ENCODE data around the gene PRKG1.
"Not testable (repeated sequence)": the region's sequence is repeated elsewhere in the genome, so short reads cannot be mapped to it uniquely, and the experiment has no call there.

PRKG1 gene

DNA sequence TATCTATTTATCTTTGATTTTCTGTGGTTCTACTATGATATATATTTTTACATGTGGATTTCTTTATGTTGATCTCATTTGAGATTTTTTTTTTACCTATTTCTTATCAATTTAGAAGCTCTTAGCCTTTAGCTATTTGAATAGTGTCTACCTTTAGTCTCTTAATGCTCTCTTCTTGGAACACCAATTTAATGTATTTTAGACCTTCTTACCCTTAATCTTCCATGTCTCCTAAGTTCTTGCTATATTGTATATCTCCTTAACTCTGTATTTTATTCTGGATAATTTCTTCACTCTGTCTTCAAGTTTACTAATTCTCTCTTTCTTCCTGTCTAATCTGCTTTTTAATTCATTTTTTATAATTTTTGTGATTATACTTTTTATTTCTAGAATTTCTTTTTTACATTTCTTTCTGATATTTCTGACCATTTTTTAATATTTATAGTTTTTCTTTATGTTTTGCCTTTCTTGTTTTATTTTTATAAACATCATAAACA is 597.8 kb downstream of the PRKG1 start:
- no peak for DNase-seq

DNA sequence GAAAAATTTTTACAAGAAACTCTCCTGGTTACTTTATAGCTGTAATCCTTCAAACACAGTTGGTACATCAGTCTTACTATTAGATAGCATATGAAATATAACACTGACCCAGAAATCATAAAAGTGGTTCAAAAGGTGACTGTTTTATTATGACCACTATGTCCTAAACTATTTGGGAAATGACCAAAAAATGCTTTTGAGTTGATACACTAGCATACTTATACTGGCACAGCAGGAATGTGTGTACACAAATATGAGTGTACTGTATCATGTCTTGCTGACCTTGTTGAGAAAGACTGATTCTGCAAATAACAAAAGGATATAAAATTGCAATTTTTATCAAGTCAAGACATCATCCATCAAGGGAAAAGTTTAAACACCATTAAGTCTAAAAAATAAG is 600.8 kb downstream of the PRKG1 start:
- DNase-seq = no peak

DNA sequence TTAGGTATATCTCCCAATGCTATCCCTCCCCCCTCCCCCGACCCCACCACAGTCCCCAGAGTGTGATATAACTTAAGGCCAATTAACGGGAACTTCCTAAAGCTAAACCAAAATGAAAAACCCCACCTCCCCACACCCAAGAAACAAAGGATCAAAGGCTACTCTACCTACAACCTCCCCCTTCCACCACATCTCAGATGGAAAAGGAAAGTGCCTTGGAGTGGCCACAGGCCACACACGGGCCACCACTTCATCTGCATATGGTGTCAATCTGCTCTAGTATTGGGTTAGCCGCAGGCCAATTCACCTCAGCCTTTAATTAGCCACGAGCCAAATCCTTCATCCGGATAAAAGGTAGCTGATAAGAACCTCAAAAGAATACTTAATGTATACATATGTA is 605.6 kb downstream of the PRKG1 start:
- DNase-seq = no peak

DNA sequence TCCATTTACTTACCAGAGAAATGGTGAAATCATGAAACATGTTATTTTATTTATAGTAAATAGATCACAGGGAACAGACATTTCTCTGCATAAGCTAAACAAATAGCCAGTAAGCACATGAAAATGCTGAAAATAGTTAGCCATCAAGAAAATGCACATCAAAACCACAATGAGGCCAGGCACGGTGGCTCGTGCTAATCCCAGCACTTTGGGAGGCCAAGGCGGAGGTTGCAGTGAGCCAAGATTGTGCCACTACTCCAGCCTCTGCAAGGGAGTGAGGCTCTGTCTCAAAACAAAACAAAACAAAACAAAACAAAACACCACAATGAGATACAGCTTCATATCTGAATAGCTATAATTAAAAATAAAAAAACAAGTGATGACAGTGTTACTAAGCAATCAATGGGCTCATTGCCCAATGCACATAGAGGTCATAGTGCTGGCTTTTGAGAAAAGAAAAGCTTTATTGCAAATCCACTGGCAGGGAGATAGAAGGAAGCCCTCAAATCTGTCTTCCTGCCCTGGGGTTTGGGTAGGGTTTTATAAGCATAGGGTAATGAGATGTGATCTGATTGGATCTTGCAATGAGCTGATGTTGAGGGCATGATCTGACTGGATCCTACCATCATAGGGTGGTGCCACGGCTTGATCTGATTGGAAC is 608.9 kb downstream of the PRKG1 start:
- no peak for DNase-seq

DNA sequence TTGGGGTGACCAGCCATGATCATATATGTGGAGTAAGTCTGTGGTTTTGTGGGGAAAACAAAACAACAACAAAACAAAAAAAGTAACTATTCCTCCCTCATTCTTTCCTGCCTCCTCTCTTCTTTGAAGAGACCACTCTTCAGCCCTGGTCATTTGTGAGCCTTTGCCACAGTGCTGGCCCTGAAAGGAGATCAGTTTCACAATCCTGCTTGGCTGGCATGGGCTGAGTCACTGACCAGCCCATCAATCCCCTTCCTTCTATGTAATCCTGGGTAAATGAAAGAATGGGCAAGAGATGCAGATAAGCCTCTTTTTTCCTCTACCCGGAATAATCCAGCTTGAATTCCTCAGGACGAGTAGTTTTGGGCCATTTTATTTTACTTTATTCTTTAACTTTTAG is 611.5 kb downstream of the PRKG1 start:
- no peak for DNase-seq

DNA sequence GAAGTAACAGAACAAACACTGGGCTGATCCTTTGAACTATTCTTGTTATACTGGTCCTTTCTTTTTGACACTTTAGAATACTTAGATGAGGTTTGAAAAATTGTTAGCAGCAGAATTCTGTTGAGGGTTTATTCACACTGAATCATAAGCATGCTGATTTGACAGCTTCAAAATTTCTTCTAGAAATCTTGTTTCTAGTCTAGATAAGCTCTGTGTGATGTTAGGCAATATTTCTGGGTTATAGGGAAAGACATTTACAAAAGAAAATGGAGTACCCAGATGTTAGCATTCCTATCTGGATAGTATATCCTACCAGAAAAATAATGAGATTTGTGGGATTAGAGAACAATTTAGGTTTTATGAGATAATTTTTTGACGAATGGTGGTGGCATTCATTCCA is 613.0 kb downstream of the PRKG1 start:
- no peak for DNase-seq

DNA sequence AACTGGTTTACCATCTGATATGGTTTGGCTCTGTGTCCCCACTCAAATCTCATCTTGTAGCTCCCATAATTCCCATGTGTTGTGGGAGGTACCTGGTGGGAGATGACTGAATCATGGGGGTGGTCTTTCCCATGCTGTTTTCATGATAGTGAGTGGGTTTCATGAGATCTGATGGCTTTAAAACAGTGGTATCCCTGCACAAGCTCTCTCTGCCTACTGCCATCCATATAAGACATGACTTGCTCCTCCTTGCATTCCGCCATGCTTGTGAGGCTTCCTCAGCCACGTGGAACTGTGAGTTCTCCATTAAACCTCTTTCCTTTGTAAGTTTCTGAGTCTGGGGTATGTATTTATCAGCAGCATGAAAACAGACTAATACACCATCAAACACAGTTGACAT is 614.5 kb downstream of the PRKG1 start:
- DNase-seq = not testable (repeated sequence)

DNA sequence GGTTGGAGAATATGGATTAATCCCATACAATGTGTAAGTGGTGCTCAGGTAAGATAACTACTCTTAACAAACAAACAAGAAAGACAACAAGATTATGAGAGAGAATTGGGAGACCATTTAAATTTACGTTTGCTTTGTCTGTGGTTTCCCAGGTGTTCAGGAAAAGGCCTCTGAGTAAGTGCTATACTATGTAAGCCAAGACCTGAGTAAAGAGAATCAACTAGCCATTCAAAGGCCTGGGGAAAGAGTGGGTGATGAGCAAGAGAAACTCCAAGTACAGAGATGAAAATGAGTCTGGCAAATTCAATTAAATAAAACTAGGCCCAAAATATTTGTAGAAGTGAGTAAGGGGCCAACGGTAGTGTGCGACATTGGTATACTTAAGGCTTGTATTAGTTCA is 615.2 kb downstream of the PRKG1 start:
- DNase-seq = no peak

DNA sequence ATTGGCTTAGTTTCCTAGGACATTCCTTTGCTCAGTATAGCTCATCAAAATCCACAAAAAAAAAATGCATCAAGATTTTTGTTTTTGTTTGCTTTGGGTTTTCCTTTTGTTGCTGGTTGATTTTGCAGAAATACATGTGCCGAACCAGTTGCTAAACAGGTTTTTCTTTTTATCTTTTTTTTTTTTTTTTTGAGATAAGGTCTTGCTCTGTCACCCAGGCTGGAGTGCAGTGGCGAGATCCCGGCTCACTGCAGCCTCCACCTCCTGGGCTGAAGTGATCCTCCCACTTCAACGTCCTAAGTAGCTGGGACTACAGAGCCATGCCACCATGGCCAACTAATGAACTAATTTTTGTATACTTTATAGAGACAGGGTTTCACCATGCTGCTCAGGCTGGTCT is 616.8 kb downstream of the PRKG1 start:
- no peak for DNase-seq

DNA sequence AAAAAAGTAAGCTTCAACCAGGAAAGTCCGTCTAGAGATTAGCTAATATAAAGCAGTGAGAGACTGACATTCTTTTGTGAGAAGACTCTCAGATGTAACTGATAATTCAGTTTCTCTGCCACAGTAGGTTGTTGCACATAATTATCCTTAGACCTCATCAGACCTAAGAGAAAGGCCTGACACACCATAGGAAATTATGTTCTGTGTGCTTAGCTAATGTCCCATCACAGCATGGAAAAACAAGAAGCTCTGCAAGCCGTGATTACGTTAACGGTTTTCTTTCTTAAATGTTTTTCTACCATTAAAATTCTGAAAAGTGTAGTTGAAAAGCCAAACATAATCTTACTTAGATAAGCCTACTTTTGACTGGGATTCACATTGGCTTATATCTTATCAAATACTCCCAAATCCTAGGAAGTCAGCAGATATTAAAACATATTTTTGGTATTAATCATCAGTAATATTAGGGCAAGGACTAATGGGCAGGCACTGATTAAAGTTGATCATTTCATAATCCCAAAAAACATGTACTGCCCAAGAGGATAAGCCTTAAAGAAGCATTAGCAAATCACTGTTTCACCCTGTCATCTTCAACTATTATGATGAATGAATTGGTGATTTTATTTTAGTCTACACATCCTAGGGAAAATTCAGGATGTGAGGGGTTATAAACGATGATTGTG is 619.9 kb downstream of the PRKG1 start:
- no peak for DNase-seq

DNA sequence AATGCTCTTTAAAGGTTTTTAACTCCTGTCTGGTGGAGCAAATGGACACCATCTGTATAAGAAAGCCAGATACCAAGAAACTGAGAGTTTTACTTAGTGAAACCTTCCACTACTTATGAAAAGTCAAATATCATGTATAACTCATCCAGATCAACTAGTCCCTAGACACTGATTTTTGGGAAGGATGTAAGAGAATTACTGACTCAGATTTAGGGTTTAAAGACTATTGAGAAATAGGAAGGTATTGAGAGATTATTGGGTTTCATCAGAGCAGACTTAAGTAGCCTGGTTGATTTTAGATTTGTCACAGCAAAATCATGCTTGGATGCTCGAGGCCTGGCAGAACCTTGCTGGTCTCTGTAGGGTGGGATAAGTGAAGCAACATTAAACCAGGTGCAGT is 622.0 kb downstream of the PRKG1 start:
- DNase-seq = no peak

DNA sequence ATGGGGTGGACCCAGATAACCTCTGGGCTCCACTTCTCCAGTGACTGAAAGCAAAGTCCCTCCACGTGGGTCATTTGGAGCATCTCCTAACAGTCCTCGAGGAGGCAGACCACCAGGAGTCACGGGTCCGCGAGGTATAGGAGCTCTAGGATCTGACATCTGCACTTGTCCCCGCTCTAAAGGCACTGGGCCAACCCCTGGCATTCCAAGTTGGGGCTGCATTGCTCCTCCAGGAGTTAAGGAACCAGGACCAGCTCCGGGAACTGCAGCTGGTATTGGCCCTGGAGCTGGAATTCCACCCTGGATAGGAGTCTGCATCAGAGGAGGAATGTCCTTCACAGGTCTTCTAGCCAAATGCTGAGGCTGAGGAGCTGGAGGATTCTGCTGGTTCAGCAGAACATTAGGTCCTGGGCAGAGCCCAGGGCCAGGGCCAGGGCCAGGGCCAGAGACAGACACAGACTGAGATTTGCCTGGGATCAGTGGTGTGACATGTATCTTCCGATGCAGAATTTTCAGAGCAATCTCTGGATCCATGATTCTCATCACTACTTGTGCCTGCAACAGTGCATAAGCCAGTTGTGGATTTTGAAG is 624.3 kb downstream of the PRKG1 start:
- no peak for DNase-seq

DNA sequence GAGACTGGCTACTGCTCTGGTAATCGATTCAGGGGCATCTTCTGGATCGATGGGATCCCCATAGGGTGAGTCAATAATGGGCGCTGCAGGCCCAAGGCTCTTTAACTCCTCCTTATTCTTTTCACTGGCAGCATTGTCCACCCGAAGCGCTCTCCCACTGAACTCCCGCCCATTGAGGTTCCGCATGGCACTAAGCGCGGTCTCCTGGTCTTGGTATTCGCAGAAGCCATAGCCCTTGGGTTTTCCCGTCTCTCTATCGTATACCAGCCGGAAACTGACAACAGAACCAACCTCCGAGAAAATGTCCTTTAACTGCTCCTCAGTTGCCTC is 624.8 kb downstream of the PRKG1 start:
- DNase-seq = no peak

DNA sequence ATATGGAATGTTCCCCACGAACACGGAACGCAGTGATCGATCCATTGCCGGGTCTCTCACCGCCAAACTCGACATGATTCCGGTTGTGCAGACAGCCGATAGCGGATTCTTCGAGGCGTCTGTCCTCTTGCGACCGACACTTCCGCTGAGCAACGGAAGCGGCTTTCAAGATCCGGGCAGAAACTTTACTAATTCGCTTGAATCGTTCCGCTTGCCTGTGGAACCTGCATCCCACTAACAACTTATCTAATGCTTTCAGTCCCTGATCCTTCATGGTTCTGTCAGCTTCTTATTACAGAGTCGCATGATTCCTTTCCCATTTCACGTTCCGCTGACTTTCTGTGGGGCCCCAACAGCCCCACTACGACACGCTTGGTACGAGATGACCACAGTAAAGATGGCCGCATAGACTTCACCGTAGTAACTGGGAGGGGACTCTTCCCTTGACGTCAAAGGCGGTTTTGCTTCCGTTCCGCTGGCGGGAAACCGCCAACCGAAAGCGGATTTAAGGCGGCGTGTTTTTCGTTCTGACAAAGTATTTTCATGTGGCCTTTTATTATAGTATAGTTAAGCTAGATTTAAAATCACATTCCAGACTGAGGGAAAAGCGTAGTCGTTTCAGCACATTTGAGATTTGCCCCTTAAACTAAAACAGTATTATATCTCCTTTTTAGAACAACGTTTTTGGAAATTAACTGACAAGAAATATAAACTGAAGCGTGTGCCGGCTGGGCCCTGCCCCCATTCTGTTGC is 625.4 kb downstream of the PRKG1 start, which contains the start of gene CSTF2T:
Gene CSTF2T (minus strand): TSS at position 121 of the 753 bp plus-strand sequence. CDS start 46 bp downstream, at position 75.
- DNase-seq = peak; percentile 97

DNA sequence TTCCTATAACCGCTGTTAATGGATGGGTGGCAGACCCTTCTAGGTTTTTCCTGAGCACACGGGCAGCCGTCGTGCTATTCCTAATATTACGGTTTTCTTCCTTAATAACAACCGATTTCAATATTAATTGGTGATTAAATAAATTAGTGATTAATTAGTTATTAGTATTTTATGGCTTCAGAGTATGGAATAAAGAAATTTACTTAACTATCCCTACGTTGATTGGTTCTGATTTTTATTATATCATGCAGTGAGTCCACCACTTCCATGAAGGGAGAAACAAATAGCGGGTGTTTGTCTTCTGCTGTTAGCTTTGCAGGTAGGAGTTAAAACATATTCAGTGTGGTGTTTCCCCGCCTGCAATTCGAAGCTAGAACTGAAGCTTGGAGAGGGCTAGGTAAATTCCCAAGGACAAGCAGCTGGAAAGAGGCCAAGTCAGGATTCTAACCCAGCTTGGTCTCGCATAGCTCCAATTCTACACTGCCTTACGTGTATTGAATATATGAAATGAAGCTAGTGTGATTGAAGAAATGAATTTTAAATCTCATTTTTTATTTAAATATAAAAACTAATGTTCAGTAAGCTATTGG is 626.0 kb downstream of the PRKG1 start:
- DNase-seq = peak; percentile 24

DNA sequence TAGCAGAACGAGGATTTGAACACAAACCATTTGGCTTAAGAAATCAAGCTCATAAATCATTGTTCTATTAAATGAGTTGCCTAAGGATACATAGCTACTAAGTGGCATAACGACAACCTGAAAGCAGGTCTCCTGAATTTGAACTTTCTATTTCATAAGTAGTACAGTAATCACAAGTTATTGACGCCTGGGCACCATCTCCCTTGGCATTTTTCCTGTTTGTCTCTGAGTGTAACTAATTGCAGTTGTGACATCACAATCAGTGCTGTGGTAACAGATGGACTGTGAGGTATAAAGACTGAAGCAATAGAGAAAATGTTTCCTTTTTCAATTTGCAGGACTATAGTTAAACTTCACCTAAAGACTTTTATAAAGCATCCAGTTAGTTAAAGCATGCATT is 631.5 kb downstream of the PRKG1 start:
- no peak for DNase-seq

DNA sequence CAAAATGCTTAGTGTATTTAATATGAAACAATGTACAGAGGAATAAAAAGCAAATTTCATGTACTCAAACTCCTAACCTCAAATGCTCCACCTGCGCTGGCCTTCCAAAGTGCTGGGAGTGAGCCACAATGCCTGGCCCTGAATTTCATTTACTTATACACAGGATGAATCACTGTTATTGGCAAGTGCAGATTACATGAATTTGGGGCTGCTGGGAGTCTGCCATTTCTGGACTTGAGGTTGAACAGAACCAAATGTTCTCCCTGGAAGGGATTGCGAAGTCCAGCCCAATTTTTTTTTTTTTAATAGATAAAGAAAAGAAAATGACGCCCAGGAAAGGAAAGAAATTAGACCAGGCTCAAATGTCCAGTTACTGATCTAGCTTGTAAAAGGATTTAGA is 631.9 kb downstream of the PRKG1 start:
- DNase-seq = no peak

DNA sequence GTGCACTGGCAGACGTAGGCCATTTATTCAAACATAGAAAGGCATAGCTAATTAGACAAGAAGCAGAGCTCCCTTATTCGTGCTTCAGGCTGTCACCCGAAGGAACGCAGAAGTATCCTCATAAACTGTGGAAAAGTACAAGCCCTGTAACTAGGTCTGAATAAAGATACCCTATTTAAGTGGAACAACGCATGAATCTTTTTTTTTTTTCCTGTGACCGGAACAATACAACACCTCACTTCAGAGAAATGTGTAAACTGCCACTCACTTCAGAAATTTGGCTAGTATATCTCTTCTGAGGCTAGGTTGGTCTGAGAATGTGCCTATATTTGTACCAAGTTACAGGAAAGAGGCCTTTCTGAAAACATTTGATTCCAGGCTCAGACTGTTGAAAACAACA is 633.1 kb downstream of the PRKG1 start:
- DNase-seq = no peak

DNA sequence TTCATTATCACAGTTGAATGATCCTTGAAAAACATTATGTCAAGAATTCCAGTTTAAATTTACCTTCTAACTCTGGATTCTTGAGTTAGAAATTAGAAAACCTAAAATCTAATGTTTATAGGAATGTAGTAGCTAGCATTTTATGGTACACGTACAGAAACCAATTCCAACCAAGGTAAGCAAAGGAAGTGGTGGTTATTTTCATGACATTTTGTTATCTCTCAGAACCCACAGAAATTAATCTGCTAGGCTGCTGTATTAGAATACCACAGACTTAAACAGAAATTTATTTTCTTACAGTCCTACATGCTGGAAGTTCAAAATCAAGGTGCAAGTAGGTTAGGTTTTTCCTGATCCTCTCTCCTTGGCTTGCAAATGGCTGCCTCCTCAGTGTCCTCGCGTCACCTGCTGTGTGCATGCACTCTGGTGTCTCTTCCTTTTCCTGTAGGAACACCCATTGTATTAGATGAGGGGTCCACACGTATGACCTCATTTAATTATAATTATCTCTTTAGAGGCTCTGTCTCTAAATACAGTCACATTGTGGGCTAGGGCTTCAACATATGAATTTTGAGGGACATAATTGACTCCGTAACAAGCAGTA is 633.6 kb downstream of the PRKG1 start:
- peak; percentile 10 for DNase-seq

DNA sequence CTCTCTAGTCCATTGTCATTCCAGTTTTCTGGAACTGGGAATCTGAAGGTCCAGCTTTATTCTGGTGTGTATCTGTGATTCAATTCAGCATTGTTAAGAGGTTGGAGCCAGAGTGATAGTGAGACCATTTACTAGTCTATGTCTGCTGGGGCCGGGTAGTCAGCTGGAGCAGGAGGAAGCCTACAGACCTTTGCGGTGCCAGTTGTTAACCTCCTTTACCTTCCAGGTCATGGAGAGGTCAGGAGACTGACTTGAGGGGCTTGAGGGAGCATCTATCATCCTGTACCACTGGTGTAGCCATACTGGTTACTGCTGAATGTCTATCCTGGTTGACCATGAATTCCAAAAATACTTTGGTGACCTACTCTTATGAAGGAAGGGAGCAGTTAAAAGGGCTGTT is 634.3 kb downstream of the PRKG1 start:
- no peak for DNase-seq

DNA sequence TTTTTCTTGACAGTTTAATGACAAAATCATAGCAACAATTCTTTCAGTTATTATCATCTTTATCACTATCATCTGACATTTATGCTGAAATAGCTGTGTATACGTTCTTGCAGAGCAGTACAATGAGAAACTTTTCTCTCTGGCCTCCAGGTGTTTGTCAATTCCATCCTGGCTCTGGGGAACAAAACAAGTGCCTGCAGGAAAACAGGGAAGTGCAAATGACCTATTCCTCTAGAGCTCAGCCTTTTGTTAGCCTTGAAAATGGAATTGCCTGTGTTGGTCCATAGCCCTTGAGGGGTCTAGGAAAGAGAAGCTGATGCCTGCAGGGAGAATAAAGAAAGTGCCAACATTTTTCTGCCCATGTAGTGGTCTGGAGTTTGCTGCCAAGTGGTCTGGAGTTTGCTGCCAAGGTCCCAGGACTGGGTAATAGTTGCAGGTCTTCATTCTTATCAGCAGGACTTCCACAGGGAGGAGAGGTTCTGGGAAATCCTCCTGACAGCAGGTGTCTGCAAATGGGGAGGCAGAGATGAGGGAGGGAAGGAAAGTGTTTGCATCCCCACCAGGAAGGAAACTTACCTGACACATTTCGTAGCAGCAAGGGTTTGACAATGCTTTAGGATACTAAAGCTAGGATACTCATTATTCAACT is 635.2 kb downstream of the PRKG1 start:
- DNase-seq = no peak

DNA sequence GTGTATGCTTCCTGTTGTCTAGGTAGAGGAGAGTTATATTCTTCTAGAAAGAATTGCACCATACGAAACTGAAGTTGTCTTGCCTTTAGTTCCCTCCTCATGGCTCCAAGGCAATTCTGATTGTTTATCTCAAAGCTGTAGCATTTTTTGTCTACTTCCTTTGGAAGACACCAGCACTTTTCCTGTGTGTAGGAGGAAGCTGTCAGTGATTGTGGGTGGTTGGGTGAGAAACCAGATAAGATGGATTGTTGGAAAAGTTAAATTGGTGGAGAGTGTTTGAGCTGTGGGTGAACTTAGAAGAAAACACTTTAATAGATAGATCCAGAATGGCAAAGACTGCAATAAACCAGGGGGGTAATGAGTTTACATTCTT is 637.2 kb downstream of the PRKG1 start:
- DNase-seq = no peak

Data from hematopoietic multipotent progenitor cell treated with erythropoietin and hydrocortisone succinate and interleukin-3 and kit ligand, for 4 days (in vitro differentiated cells).